ENCODE measurements around the gene NTRK2.

Gene NTRK2

GRCh38 chr9:84874022-84874421 lies 204.5 kb downstream of the NTRK2 start:
- TF ChIP-seq REST (IDR thresholded peaks at IDR 0.05; ENCODE audit: insufficient read depth in 1 of 2, low read depth in 2 of 2, low read length in 2 of 2), result no peak
- TF ChIP-seq TAF1 (IDR thresholded peaks at IDR 0.05; ENCODE audit: borderline replicate concordance, insufficient read depth, low read length), result no peak
- no peak for TF ChIP-seq SIN3A (IDR thresholded peaks at IDR 0.05; ENCODE audit: borderline replicate concordance, insufficient read depth, low read length)
- TF ChIP-seq POLR2AphosphoS5 (IDR thresholded peaks at IDR 0.05; ENCODE audit: low read depth, low read length), result no peak
- no peak for TF ChIP-seq FOXP2 (optimal IDR thresholded peaks at IDR 0.05; ENCODE audit: borderline replicate concordance, extremely low read depth, extremely low read length, insufficient read depth)

GRCh38 chr9:84874596-84874995 lies 205.1 kb downstream of the NTRK2 start:
- TF ChIP-seq TAF1 (IDR thresholded peaks at IDR 0.05; ENCODE audit: borderline replicate concordance, insufficient read depth, low read length), result no peak
- TF ChIP-seq FOXP2 (optimal IDR thresholded peaks at IDR 0.05; ENCODE audit: borderline replicate concordance, extremely low read depth, extremely low read length, insufficient read depth), result no peak
- no peak for TF ChIP-seq SIN3A (IDR thresholded peaks at IDR 0.05; ENCODE audit: borderline replicate concordance, insufficient read depth, low read length)
- TF ChIP-seq REST (IDR thresholded peaks at IDR 0.05; ENCODE audit: insufficient read depth in 1 of 2, low read depth in 2 of 2, low read length in 2 of 2), result no peak

GRCh38 chr9:84875193-84875592 lies 205.7 kb downstream of the NTRK2 start:
- TF ChIP-seq FOXP2 (optimal IDR thresholded peaks at IDR 0.05; ENCODE audit: borderline replicate concordance, extremely low read depth, extremely low read length, insufficient read depth), result no peak
- no peak for TF ChIP-seq SIN3A (IDR thresholded peaks at IDR 0.05; ENCODE audit: borderline replicate concordance, insufficient read depth, low read length)
- no peak for TF ChIP-seq REST (IDR thresholded peaks at IDR 0.05; ENCODE audit: insufficient read depth in 1 of 2, low read depth in 2 of 2, low read length in 2 of 2)
- TF ChIP-seq TAF1 (IDR thresholded peaks at IDR 0.05; ENCODE audit: borderline replicate concordance, insufficient read depth, low read length), result no peak
- no peak for TF ChIP-seq POLR2AphosphoS5 (IDR thresholded peaks at IDR 0.05; ENCODE audit: low read depth, low read length)

- TF ChIP-seq POLR2AphosphoS5 (IDR thresholded peaks at IDR 0.05; ENCODE audit: low read depth, low read length) (no peak), REST (IDR thresholded peaks at IDR 0.05; ENCODE audit: insufficient read depth in 1 of 2, low read depth in 2 of 2, low read length in 2 of 2) (no peak), TAF1 (IDR thresholded peaks at IDR 0.05; ENCODE audit: borderline replicate concordance, insufficient read depth, low read length) (no peak), FOXP2 (optimal IDR thresholded peaks at IDR 0.05; ENCODE audit: borderline replicate concordance, extremely low read depth, extremely low read length, insufficient read depth) (no peak), SIN3A (IDR thresholded peaks at IDR 0.05; ENCODE audit: borderline replicate concordance, insufficient read depth, low read length) (no peak)
Observed at GRCh38 chr9:84879631-84880030, 210.1 kb downstream of the NTRK2 start.

- TF ChIP-seq POLR2AphosphoS5 (IDR thresholded peaks at IDR 0.05; ENCODE audit: low read depth, low read length) (no peak), FOXP2 (optimal IDR thresholded peaks at IDR 0.05; ENCODE audit: borderline replicate concordance, extremely low read depth, extremely low read length, insufficient read depth) (no peak), TAF1 (IDR thresholded peaks at IDR 0.05; ENCODE audit: borderline replicate concordance, insufficient read depth, low read length) (no peak), SIN3A (IDR thresholded peaks at IDR 0.05; ENCODE audit: borderline replicate concordance, insufficient read depth, low read length) (no peak), REST (IDR thresholded peaks at IDR 0.05; ENCODE audit: insufficient read depth in 1 of 2, low read depth in 2 of 2, low read length in 2 of 2) (no peak)
Observed at GRCh38 chr9:84880835-84881234, 211.3 kb downstream of the NTRK2 start.

Measured in PFSK-1 (cell line).